Rectal smooth muscle tissue (tissue), 1 donor: Measurements from ENCODE around the gene TBX5.

Experiments used
- H3K27ac ChIP-seq: one replicate; pipeline ENCODE4 v1.7.0; 2013; ENCODE audit warnings: low read depth, low read length, inconsistent platforms
- H3K27me3 ChIP-seq: one replicate; pipeline ENCODE4 v1.7.0; 2013; ENCODE audit warnings: low read length; ENCODE audit not compliant: control insufficient read depth, insufficient read depth
- H3K36me3 ChIP-seq: one replicate; pipeline ENCODE4 v1.7.0; 2013; ENCODE audit warnings: low read length; ENCODE audit not compliant: control insufficient read depth, insufficient read depth
- H3K4me1 ChIP-seq: one replicate; pipeline ENCODE4 v1.7.0; 2013; ENCODE audit warnings: low read length; ENCODE audit not compliant: control insufficient read depth, insufficient read depth
- H3K4me3 ChIP-seq: one replicate; pipeline ENCODE4 v1.7.0; 2013; ENCODE audit warnings: low read length
- H3K9ac ChIP-seq: one replicate; pipeline ENCODE4 v1.7.0; 2013; ENCODE audit warnings: low read length

Gene TBX5

DNA sequence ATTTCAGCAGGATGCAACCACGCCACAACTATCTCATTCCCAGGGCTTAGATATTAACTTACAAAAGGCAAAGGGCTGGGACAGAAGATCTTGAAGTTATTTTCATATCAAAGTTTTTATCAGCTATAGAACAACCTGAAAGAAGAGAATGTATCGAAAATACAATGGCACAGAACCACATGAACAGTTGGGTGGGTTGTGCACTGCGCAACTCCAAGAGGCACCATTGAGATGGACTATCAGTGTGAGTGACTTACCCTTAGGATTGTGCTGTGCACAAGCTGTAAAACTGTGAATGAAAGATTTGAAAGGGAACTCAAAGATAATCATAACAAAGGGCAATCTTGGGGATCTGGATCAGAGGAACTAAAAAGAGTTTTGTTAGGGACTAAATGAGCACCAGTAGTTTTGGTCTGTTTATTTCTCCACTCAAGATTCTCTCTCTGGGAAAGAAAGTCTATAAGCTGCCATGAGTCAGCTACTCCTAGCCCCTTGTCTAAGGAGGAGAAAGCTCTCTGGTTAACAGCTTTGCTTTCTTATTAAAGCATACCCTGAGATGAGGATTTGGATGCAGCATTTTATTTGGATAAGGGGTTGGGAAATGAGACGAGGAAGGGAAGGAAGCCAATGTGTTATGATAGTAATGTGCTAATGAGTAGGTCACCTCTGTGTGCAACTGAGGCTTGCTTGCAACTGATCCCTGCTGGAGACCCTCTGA lies 62.2 kb downstream of the TBX5 start:
- Histone ChIP-seq H3K36me3 (no peaks in the 10 kb centered on the region), H3K9ac (no peak overlapping the region), H3K4me1 (no peaks in the 10 kb centered on the region), H3K27ac (no peak overlapping the region), H3K4me3 (no peak overlapping the region), H3K27me3 (peaks cover 2% of the 10 kb centered on the region)

DNA sequence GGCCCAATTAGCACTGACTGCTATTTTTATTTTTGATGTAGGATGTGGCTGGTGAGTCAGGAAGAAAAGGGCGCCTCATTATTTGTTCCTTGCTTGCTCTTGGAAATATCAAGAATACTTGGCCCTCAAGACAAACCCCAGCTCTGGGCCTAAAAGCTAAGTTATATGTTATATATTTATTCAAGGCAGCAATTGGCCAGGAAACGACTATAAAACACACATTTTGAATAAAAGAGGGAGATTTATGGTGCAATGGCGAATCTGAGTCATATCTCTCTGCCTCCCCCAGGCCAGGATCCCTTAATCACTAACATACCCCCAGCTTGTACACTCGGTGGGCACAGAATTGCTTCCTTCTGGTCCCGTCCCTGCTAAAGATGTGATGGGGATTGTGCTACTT lies 63.3 kb downstream of the TBX5 start:
- H3K27me3 ChIP-seq: peaks cover 2% of the 10 kb centered on the region

DNA sequence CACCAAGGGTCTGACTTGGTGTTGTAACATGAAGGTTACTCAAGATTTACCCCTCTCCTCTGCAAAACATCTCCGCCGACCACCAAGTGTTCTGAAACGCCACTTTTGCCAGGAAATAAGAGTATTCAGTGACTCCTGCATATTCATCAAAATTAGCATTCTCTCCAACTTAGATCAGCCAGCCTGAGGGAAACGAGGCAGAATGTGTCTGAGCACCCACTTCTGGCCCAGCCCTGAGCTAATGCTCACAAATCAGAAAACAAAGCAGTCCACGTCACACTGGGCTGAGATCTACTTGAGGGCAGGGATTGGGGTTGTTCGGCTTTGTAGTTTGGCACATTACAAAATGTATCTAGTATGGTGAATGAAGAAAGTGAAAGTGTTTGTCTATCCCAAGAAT lies 64.3 kb downstream of the TBX5 start:
- H3K4me1 ChIP-seq: no peaks in the 10 kb centered on the region
- no peaks in the 10 kb centered on the region for H3K27me3 ChIP-seq
- H3K27ac ChIP-seq: no peak overlapping the region
- H3K4me3 ChIP-seq: no peak overlapping the region
- H3K36me3 ChIP-seq: no peaks in the 10 kb centered on the region
- H3K9ac ChIP-seq: no peak overlapping the region

More for the DNA sequence above, 63.3 kb downstream of the TBX5 start:
- Histone ChIP-seq H3K4me3 (no peak overlapping the region), H3K36me3 (no peaks in the 10 kb centered on the region), H3K9ac (no peak overlapping the region), H3K4me1 (no peaks in the 10 kb centered on the region), H3K27ac (no peak overlapping the region)

DNA sequence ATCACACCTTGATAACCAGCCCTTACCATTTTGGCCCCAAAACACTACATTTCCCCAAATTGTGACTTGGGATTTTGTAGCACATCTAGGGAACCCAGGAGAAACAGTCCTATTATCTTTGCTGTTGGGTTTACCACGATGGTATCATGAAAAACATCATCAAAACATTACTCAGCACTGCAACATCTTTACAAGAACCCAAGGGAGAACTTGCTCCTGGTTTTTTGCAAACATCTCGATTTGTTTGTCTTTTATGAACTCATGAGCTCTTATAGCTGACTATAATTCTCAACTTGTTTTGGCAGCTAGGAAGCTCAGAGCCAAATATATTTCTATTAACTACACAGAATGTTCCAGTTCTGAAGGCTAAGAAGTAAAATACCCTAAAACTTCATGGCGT lies 65.7 kb downstream of the TBX5 start:
- Histone ChIP-seq H3K9ac (no peak overlapping the region), H3K4me1 (no peaks in the 10 kb centered on the region), H3K36me3 (no peaks in the 10 kb centered on the region), H3K27me3 (no peaks in the 10 kb centered on the region), H3K27ac (no peak overlapping the region), H3K4me3 (no peak overlapping the region)

DNA sequence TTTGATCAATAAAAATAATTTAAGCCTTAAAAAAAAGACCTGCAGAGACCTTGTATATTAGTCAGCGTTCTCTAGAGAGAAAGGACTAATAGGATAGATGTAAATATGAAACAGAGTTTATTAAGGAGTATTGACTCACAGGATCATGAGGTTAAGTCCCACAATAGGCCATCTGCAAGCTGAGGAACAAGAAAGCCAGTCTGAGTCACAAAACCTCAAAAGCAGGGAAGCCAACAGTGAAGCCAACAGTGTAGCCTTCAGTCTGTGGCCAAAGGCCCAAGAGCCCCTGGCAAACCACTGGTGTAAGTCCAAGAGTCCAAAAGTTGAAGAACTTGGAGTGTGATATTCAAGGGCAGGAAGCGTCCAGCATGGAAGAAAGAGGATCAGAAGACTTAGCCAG lies 66.3 kb downstream of the TBX5 start:
- H3K27ac ChIP-seq: no peak overlapping the region
- H3K27me3 ChIP-seq: no peaks in the 10 kb centered on the region
- no peaks in the 10 kb centered on the region for H3K4me1 ChIP-seq
- H3K36me3 ChIP-seq: no peaks in the 10 kb centered on the region
- H3K4me3 ChIP-seq: no peak overlapping the region
- H3K9ac ChIP-seq: no peak overlapping the region

DNA sequence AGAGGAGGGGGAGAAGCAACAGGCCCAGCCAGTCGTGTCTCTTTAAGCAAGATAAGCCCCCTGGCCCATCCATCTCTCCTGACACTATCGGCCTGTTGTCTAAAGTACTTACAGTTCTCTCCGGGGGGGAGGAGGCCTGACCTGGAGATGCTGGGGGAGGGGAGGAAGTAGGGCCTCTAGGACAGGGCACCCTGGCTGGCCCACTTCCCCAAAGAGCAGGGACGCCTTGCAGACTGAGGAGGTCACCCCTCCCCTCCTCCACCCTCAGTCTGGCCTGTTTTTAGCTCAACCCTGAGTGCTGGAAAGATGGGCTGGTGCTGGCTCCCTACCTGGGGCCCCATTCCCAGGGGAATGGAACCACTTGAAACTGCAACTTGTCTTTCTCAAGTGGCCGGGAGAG lies 70.3 kb downstream of the TBX5 start:
- Histone ChIP-seq H3K27me3 (no peaks in the 10 kb centered on the region), H3K9ac (no peak overlapping the region), H3K36me3 (no peaks in the 10 kb centered on the region), H3K27ac (no peak overlapping the region), H3K4me3 (no peak overlapping the region), H3K4me1 (no peaks in the 10 kb centered on the region)

DNA sequence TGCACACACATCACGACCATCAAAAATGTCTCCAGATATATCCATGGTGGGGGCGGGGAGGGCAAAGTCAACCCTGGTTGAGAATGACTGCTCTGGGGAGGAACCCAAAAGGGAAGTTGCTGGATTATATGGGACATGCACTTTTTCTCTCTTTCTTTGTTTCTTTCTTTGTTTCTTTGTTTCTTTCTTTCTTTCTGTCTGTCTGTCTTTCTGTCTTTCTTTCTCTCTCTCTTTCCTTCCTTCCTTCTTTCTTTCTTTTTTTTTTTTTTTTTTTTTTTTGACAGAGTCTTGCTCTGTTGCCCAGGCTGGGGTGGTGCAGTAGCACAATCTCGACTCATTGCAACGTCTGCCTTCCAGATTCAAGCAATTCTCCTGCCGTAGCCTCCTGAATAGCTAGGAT lies 71.5 kb downstream of the TBX5 start:
- no peak overlapping the region for H3K27ac ChIP-seq
- no peak overlapping the region for H3K9ac ChIP-seq
- no peaks in the 10 kb centered on the region for H3K27me3 ChIP-seq
- H3K4me1 ChIP-seq: no peaks in the 10 kb centered on the region
- H3K36me3 ChIP-seq: no peaks in the 10 kb centered on the region
- H3K4me3 ChIP-seq: no peak overlapping the region

DNA sequence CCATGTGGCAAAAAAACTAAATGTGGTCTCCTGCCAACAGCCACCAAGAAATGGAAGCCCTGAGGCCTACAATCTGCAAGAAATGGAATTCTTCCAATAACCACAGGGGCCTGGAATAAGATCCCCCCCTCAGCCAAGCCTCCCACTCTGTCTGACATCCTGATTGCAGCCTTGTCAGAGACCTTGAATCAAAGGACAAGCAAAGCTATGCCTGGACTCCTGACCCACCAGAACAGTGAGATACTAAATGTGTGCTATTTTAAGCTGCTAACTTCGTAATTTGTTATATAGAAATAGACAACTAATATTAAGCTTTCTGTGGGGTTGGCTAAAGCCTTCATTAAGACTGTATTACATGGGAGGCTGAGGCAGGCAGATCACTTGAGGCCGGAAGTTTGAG lies 77.7 kb downstream of the TBX5 start:
- Histone ChIP-seq H3K27me3 (no peaks in the 10 kb centered on the region), H3K27ac (no peak overlapping the region), H3K4me1 (no peaks in the 10 kb centered on the region), H3K4me3 (no peak overlapping the region), H3K36me3 (no peaks in the 10 kb centered on the region), H3K9ac (no peak overlapping the region)

DNA sequence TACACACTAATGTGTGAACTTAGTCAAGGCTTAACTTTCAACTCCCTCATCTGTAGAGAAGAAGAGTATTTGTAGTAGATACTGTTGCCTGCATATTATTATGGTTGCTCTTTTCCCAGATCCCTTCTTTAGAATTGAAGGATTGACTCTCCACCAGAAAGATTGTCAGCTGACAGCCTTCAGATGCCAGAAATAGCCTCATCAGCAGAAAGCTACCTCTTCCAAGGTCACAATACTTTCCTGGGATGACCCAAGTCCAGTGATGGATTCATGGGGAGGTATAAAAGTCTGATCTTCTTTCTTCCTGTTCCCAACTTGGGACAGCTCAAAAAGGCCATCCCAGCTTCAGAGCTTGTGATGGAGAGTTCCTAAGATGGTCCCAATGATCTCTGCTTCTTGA lies 78.2 kb downstream of the TBX5 start:
- H3K27me3 ChIP-seq: no peaks in the 10 kb centered on the region
- H3K4me1 ChIP-seq: no peaks in the 10 kb centered on the region
- H3K4me3 ChIP-seq: no peak overlapping the region
- no peak overlapping the region for H3K27ac ChIP-seq
- H3K9ac ChIP-seq: no peak overlapping the region
- no peaks in the 10 kb centered on the region for H3K36me3 ChIP-seq

DNA sequence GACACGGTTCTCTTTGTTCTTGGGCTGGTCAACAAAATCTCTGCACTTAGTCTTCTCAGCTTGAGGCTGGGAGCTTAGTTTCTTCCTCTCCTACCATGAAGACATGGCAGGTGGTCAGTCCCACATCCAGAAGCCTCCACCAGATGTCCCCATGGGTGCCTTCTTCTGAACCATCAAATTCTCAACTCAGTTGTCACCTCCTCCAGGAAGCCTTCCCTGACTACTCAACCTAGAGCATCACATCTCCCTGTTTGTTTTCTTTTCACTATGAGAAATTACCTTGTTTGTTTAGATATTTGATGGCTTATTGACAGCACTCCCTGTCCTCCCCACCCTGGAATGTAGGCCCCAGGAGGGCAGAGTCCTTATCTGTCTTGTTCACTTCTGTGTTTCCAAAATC lies 84.4 kb downstream of the TBX5 start:
- Histone ChIP-seq H3K27ac (no peak overlapping the region), H3K27me3 (no peaks in the 10 kb centered on the region), H3K9ac (no peak overlapping the region), H3K4me1 (no peaks in the 10 kb centered on the region), H3K4me3 (no peak overlapping the region), H3K36me3 (no peaks in the 10 kb centered on the region)

DNA sequence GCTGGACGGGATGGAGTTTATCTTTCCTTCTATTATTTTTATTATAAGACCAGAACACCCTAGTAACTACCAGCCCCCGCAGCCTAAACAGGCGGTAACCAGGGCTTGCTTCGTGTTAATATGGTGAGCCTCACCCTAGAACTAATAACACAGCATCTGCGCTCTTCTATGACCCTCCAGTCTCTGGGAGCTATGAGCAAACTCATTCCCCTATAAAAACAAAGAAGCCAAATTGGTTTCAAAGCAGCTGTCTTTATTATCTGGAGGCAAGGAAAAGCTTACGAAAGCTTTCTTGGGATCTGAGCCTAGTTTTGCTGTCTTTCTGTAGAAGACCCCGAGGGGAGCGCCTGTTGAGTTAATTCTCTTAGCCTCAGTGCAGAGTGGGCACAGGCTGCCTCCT lies 85.0 kb downstream of the TBX5 start:
- Histone ChIP-seq H3K36me3 (no peaks in the 10 kb centered on the region), H3K9ac (no peak overlapping the region), H3K27ac (no peak overlapping the region), H3K4me3 (no peak overlapping the region), H3K4me1 (no peaks in the 10 kb centered on the region), H3K27me3 (no peaks in the 10 kb centered on the region)

DNA sequence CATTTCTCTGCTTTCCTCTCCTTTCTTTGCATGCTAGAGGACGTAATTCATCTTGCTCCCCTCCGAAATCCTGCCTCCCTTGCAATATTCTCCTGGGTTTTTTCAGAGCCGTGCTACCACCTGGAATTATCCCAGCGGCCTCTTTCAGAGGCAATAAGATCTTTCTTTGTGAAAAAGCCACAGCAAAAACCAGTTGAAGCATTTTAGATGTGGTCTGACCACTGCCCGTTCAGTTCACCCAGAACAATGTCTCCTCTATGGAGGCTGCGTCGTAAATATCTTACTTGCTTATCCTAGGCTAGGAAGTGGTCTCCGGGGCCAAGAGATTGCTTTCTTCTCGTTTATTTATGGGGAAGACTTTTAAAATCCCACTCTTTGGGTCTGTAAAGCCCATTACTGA lies 85.8 kb downstream of the TBX5 start:
- H3K4me1 ChIP-seq: no peaks in the 10 kb centered on the region
- no peaks in the 10 kb centered on the region for H3K27me3 ChIP-seq
- no peak overlapping the region for H3K4me3 ChIP-seq
- H3K9ac ChIP-seq: no peak overlapping the region
- no peaks in the 10 kb centered on the region for H3K36me3 ChIP-seq
- H3K27ac ChIP-seq: no peak overlapping the region

DNA sequence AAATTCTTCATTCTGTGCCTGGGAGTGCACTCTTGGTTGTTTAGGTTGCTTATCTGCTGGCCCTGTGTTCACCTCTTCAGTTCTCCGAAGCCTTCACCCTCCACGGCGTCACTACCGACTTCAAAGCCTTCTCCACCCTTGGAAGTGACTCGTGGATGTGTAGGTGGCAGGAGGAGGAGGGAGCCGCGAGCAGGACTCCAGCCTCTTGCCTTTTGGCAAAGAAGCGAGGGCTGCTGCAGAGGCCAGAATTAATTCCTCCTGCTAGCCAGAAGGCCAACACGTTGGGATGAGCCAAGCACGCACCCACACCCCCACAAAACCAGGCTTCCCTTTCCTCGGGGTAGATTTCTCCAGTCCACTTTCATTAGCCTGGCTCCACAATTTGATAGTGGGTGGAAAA lies 86.5 kb downstream of the TBX5 start:
- no peak overlapping the region for H3K27ac ChIP-seq
- H3K9ac ChIP-seq: no peak overlapping the region
- no peaks in the 10 kb centered on the region for H3K4me1 ChIP-seq
- H3K27me3 ChIP-seq: no peaks in the 10 kb centered on the region
- H3K4me3 ChIP-seq: no peak overlapping the region
- H3K36me3 ChIP-seq: no peaks in the 10 kb centered on the region
